Skin of body (tissue), 2 donors: ENCODE measurements around the gene ELMO1. TPM values are rescaled to one million over a fixed set of nuclear protein-coding genes. Genes with fewer than 3 reads are reported as not detected.

Source experiments
- DNase-seq: peaks from one replicate; lab custom pipeline; 2025; lab: John Stamatoyannopoulos, UW
- total RNA-seq: library from RNA; depleted of rRNA; stranded (reverse); fragments of >200 nt; gene quantifications from one replicate; pipeline ENCODE4 v1.2.3, GENCODE V29; 2014

Gene ELMO1
- total RNA-seq, 1 donor from 2014 or later, result 37.9 TPM

DNA sequence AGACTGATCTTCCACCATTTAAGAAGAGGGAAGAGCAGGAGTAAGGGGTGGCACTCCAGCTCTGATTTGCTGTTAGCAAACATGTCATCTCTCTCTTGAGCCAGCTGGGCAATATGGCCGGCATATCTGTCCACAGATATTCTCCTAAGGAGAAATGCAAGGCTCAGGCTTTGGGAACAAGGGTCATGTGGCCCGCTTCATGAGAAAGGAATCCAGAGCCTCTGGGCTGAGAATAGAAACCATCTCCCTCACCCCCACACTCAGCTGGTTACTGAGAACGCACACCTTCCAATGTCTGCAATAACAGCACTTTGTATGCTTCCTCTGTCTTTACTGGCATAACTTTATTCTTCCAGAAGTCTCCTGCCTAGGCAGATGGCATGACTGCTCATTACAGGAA is 171.2 kb downstream of the ELMO1 start:
- DNase-seq, result no peak

GRCh38 chr7:37275078-37275710 is 173.5 kb downstream of the ELMO1 start:
- DNase-seq, result no peak

DNA sequence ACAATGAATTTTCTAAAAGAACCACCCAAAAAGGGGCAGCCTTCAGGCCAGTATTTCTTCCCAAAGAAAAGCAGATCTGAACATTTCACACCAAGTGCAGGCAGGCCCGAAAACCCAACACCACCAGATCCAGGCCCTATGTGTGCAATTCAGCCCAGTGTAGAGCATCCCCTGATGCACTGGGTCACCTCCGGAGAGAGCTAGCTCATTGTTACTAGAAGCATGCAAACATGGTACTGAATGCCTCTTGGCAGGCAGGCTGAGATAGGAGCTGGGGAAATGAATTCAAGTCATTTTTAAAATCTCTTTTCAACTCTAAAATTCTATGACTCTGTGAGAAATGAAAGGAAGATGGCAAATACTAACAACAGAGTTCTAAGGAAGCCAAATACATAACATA is 174.8 kb downstream of the ELMO1 start:
- no peak for DNase-seq

- peak; percentile 73 for DNase-seq
These were observed 178.8 kb downstream of the ELMO1 start for GRCh38 chr7:37269711-37270508.

DNA sequence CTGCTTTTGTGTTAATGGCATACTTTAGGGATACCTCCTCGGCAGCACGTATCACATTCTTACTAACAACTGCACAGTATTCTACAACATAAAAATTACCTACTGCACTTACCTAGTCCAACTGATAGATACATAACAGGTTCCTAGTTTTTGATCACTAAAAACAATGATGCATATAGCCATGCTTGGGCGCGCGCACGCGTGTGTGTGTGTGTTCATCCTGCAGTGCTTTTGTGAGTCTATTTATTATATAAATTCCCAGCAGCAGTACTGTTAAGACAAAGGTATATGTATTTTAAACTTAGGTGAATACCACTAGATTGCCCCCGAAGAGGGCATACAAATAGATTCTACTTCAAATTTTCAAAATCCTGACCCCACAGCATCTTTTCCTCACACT is 181.4 kb downstream of the ELMO1 start:
- DNase-seq, result no peak

DNA sequence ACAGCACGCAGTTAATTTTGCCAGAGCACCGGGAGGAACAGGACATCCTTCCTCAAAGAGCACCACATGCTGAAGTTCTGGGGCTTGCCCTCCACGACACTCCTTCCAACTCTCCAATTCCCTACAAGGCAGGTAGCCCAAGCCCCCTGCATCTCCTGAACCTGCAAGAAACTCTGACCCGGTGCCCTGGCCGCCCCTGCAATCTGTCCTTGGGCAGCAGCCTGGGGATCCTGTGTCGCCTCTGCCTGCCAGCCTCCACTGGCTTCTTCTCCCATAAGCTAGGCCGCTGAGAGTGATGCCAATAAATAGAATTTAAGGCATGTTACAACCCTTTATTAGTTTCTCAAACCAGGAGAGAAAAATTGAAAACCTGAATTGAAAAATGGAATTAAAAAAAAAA is 182.8 kb downstream of the ELMO1 start:
- DNase-seq, result no peak

DNA sequence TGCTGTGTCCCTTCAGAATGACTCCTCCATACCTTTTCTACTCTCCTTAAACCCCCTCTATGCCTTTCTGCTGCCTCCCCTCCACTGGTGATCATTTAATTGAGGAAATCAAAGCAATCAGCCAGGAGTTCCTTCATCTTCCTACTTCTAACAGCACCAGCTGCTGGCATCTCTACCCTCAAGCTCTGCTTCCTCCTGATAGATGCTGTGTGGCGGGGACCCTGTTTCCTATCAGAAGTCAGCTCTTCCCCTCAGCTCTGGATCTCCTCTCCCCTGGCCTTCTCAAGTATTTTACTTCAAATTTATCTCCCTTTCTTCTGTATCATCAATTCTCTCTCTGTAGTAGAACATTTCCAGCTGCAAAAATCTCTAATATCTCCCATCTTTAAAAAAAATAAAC is 183.7 kb downstream of the ELMO1 start:
- no peak for DNase-seq

DNA sequence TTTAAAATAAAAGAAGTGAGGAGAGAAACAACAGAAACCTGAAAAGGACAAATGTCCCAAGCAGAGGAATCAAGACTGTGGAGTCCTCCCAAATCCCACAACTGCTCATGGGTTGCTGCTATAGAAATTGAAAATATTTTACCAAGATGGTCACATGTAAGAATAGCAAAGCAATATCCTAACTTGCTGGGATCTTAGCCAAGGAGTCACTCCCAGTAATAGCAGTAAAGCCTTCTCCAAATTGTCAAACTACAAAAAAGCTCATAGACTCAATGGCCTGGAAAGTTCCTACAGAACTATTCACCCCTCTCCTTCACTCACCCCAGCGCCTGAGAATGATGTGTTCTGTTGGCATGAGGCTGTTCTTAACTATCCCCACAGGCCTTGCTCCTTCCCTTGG is 186.5 kb downstream of the ELMO1 start:
- DNase-seq, result peak; percentile 13

GRCh38 chr7:37259319-37259821 is 189.3 kb downstream of the ELMO1 start:
- DNase-seq, result no peak

DNA sequence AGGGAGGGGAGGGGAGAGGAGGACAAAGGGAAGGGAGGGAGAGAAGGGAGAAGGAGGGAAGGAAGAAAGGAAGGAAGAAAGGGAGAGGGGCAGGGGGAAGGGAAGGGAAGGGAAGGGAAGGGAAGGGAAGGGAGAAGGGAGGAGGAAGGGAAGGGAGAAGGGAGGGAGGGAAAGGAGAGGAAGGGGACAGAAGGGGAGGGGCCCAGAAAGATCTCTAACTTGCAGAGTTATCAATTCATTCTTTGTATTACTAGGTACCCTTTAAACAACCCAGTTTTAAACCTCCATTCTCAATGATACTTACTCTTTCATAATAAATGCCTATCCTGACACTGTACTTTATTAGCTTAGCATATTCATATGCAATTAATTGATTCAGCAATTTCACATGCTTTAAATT is 192.0 kb downstream of the ELMO1 start:
- DNase-seq, result no peak

- DNase-seq, result no peak
These were observed 193.2 kb downstream of the ELMO1 start for GRCh38 chr7:37255327-37255944.

- DNase-seq, result no peak
These were observed 197.4 kb downstream of the ELMO1 start for GRCh38 chr7:37251222-37251621.

DNA sequence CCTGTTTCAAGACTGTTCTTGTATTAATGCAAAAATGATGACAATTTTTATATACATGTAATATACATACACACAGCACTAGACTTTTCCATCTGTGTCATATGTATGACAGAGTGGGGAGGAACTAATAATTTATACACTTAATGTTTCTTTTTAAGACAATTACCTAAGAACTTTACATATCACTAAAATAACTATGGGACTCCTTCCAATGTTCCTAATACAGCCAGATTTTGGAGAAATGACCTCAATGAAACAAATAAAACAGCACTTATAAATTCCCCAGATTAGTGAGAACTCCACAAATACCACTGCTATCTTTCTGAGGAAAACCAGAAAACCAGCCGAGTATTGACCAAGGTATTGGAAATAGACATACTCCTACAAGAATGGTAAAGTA is 199.4 kb downstream of the ELMO1 start:
- DNase-seq, result peak; percentile 42

GRCh38 chr7:37248396-37248861 is 200.2 kb downstream of the ELMO1 start:
- DNase-seq, result no peak

- DNase-seq, result peak; percentile 71
These were observed 200.8 kb downstream of the ELMO1 start for GRCh38 chr7:37247861-37248260.

DNA sequence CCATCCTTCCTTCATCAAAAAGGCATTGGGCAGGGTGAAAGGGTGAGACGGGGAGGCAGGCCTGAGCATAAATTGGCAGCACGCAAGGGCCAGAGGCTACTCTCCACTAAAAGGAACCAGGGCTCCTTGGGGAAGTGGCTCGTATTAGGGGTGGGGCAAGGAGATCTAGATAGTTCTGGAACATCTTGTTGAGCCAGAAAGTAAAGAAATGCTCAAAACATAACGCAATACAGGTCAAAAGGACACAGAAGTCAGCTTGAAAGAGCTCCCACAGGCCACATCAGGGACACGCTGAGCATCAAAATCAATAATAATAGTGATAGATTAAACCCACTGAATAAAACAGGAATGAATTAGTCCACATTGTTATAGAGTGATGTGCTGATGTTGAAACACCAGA is 203.1 kb downstream of the ELMO1 start:
- no peak for DNase-seq

GRCh38 chr7:37236906-37237305 is 211.8 kb downstream of the ELMO1 start:
- DNase-seq, result peak; percentile 16

DNA sequence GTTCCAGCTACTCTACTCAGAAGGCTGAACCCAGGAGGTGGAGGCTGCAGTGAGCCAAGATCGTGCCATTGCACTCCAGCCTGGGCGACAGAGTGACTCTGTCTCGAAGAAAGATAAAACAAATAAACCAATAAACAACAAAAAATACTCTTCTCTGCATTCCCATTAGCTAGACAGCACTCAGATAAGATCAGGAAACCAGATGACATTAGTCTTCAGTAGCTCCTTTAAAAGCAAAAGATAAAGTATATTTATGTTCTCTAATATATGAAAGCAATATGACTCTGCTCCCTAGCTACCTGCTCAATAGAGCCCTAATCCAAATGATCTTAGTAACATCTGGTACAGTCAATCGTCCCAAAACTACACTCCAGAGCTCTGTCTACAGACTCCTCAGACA is 212.9 kb downstream of the ELMO1 start:
- DNase-seq, result no peak

- DNase-seq, result no peak
These were observed 213.7 kb downstream of the ELMO1 start for GRCh38 chr7:37234928-37235327.

GRCh38 chr7:37234334-37234733 is 214.3 kb downstream of the ELMO1 start:
- DNase-seq, result no peak

- DNase-seq, result no peak
These were observed 217.1 kb downstream of the ELMO1 start for GRCh38 chr7:37231613-37232012.

DNA sequence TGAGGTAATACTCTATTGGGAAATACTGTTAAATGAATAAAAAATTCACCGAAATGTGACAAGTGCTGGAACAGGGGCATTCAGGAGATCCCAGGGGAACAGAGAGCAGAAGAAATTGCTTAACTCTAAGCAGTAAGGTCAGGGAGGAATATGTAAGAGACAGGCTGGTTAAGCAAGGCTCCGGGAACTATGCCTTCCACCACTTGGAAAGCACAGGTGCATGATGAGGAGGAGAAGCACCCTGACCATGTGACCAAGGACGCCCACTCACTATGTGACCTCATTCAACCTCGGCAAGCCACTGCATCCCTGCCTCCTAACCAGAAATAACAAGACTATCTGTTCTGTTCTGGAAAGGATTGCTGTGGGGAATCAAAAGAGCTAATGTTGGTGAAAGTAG is 218.4 kb downstream of the ELMO1 start:
- no peak for DNase-seq
